ENCODE results near the gene SLC25A4. TPM values are rescaled to one million over a fixed set of nuclear protein-coding genes. Genes with fewer than 3 reads are reported as not detected.

The SLC25A4 gene
- total RNA-seq, 1 donor from 2014 or later = 25.4 TPM

DNA sequence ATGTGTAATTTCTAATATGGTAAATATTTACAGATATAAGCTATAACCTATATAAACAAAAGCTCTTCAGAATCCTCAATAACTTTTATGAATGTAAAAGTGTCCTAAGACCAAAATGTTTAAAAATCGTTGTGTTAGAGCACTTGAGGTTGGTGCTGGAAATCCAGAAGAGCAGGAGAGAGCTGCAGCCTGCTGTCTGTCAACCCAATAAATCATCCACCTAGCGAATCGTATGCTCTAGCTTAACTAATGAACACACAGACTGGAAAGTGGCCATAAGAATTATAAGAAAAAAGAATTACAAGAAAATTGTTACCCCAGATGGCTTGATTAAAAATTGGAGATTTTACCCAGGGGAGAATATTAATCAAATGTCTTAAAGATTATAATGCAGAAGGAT is 43.7 kb downstream of the SLC25A4 start:
- Mint-ChIP-seq H3K36me3 (peaks cover 18% of the 10 kb centered on the region), H3K27ac (no peak overlapping the region), H3K4me1 (peaks cover 5% of the 10 kb centered on the region), H3K9me3 (no peaks in the 10 kb centered on the region), H3K4me3 (no peak overlapping the region), H3K27me3 (ENCODE audit: low read depth) (no peaks in the 10 kb centered on the region)
- DNase-seq (ENCODE audit: low spot score in 2 of 2, unreplicated experiment in 2 of 2) = no peak
- no peak for TF ChIP-seq CTCF (IDR thresholded peaks at IDR 0.05; ENCODE audit: unreplicated experiment)

GRCh38 chr4:185189606-185190305 is 46.7 kb downstream of the SLC25A4 start:
- Mint-ChIP-seq H3K36me3 (peaks cover 15% of the 10 kb centered on the region), H3K27me3 (ENCODE audit: low read depth) (no peaks in the 10 kb centered on the region), H3K4me1 (peaks cover 3% of the 10 kb centered on the region), H3K4me3 (no peak overlapping the region), H3K27ac (no peak overlapping the region), H3K9me3 (no peaks in the 10 kb centered on the region)
- DNase-seq (ENCODE audit: low spot score in 2 of 2, unreplicated experiment in 2 of 2) = no peak
- no peak for TF ChIP-seq CTCF (IDR thresholded peaks at IDR 0.05; ENCODE audit: unreplicated experiment)

DNA sequence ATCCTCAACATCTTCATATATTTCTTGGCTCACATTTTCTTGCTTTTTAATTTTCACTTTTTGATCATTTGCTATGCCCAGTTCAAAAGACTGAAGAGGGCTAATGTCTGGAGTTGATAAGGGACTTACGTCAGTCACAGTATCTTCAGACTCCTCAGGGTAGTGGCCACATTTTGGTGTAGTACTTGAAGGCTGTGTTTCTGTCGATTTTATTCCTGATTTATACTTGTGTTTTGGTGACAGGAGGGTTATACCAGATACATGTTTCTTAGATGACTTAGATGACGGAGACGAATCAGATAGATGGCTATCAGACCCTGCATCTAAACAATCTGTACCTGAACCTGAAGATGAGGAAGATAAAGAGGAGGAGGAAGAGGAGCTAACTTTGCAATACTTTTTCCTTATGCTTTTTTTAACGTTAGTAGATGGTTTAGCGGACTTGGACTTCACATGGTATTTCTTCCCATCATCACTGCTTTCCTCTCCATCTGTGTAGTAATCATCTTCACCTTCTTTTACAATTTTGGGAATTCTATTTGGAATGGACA is 47.3 kb downstream of the SLC25A4 start:
- peaks cover 15% of the 10 kb centered on the region for H3K36me3 Mint-ChIP-seq
- DNase-seq (ENCODE audit: low spot score in 2 of 2, unreplicated experiment in 2 of 2) = no peak
- TF ChIP-seq CTCF (IDR thresholded peaks at IDR 0.05; ENCODE audit: unreplicated experiment) = no peak
- H3K4me3 Mint-ChIP-seq = no peak overlapping the region
- no peaks in the 10 kb centered on the region for H3K27me3 Mint-ChIP-seq (ENCODE audit: low read depth)
- peaks cover 3% of the 10 kb centered on the region for H3K4me1 Mint-ChIP-seq
- H3K27ac Mint-ChIP-seq = no peak overlapping the region
- H3K9me3 Mint-ChIP-seq = no peaks in the 10 kb centered on the region

GRCh38 chr4:185192059-185192458 is 49.0 kb downstream of the SLC25A4 start:
- Mint-ChIP-seq H3K4me1 (peaks cover 3% of the 10 kb centered on the region), H3K27ac (no peak overlapping the region), H3K4me3 (no peak overlapping the region), H3K27me3 (ENCODE audit: low read depth) (no peaks in the 10 kb centered on the region), H3K9me3 (no peaks in the 10 kb centered on the region), H3K36me3 (peaks cover 15% of the 10 kb centered on the region)
- TF ChIP-seq CTCF (IDR thresholded peaks at IDR 0.05; ENCODE audit: unreplicated experiment) = no peak
- no peak for DNase-seq (ENCODE audit: low spot score in 2 of 2, unreplicated experiment in 2 of 2)

- H3K27me3 Mint-ChIP-seq (ENCODE audit: low read depth) = no peaks in the 10 kb centered on the region
- H3K9me3 Mint-ChIP-seq = no peaks in the 10 kb centered on the region
- H3K36me3 Mint-ChIP-seq = peaks cover 17% of the 10 kb centered on the region
- no peak for DNase-seq (ENCODE audit: low spot score in 2 of 2, unreplicated experiment in 2 of 2)
- H3K4me1 Mint-ChIP-seq = peaks cover 3% of the 10 kb centered on the region
- H3K27ac Mint-ChIP-seq = no peak overlapping the region
- no peak for TF ChIP-seq CTCF (IDR thresholded peaks at IDR 0.05; ENCODE audit: unreplicated experiment)
- H3K4me3 Mint-ChIP-seq = no peak overlapping the region
These were observed 52.1 kb downstream of the SLC25A4 start for GRCh38 chr4:185194924-185195888.
